HCEC 1CT (cell line): Measurements from ENCODE around the gene LRRC4C.

Experiments used
- DNase-seq: peaks from one replicate; pipeline ENCODE4 v3.0.0-alpha.2; 2017

LRRC4C gene

GRCh38 chr11:41320653-41321052, 138.8 kb downstream of the LRRC4C start:
- no peak for DNase-seq

- no peak for DNase-seq
Observed at GRCh38 chr11:41320238-41320637, 139.2 kb downstream of the LRRC4C start.

GRCh38 chr11:41319434-41319833, 140.0 kb downstream of the LRRC4C start:
- no peak for DNase-seq

GRCh38 chr11:41316751-41317150, 142.7 kb downstream of the LRRC4C start:
- DNase-seq, result no peak

- no peak for DNase-seq
Observed at GRCh38 chr11:41313226-41313625, 146.2 kb downstream of the LRRC4C start.

- DNase-seq, result no peak
Observed at GRCh38 chr11:41309716-41310115, 149.7 kb downstream of the LRRC4C start.

GRCh38 chr11:41309111-41309522, 150.3 kb downstream of the LRRC4C start:
- no peak for DNase-seq

- no peak for DNase-seq
Observed at GRCh38 chr11:41308286-41308685, 151.2 kb downstream of the LRRC4C start.

- DNase-seq, result no peak
Observed at GRCh38 chr11:41307296-41308080, 152.0 kb downstream of the LRRC4C start.

GRCh38 chr11:41306431-41306830, 153.0 kb downstream of the LRRC4C start:
- no peak for DNase-seq

GRCh38 chr11:41301023-41301422, 158.4 kb downstream of the LRRC4C start:
- no peak for DNase-seq

- DNase-seq, result no peak
Observed at GRCh38 chr11:41289408-41289807, 170.0 kb downstream of the LRRC4C start.

- no peak for DNase-seq
Observed at GRCh38 chr11:41286751-41287150, 172.7 kb downstream of the LRRC4C start.

- DNase-seq, result no peak
Observed at GRCh38 chr11:41284354-41284753, 175.1 kb downstream of the LRRC4C start.

GRCh38 chr11:41283191-41283930, 176.1 kb downstream of the LRRC4C start:
- no peak for DNase-seq

- no peak for DNase-seq
Observed at GRCh38 chr11:41282395-41282794, 177.1 kb downstream of the LRRC4C start.

GRCh38 chr11:41281131-41281742, 178.2 kb downstream of the LRRC4C start:
- no peak for DNase-seq

- no peak for DNase-seq
Observed at GRCh38 chr11:41274831-41275230, 184.6 kb downstream of the LRRC4C start.

- no peak for DNase-seq
Observed at GRCh38 chr11:41273908-41274307, 185.5 kb downstream of the LRRC4C start.

- no peak for DNase-seq
Observed at GRCh38 chr11:41267451-41267850, 192.0 kb downstream of the LRRC4C start.

- no peak for DNase-seq
Observed at GRCh38 chr11:41256041-41256440, 203.4 kb downstream of the LRRC4C start.

- DNase-seq, result no peak
Observed at GRCh38 chr11:41254966-41255365, 204.5 kb downstream of the LRRC4C start.

- DNase-seq, result no peak
Observed at GRCh38 chr11:41250408-41250935, 209.0 kb downstream of the LRRC4C start.

GRCh38 chr11:41247621-41248020, 211.8 kb downstream of the LRRC4C start:
- DNase-seq, result no peak
